Measurements from ENCODE around the gene CASKIN1. TPM values are rescaled to one million over a fixed set of nuclear protein-coding genes. Genes with fewer than 3 reads are reported as not detected.
A peak's percentile ranks its signal among the peaks of the same experiment; 100 is the strongest.

CASKIN1 gene
- total RNA-seq, 1 donor from 2014 or later, result 1.6 TPM

DNA sequence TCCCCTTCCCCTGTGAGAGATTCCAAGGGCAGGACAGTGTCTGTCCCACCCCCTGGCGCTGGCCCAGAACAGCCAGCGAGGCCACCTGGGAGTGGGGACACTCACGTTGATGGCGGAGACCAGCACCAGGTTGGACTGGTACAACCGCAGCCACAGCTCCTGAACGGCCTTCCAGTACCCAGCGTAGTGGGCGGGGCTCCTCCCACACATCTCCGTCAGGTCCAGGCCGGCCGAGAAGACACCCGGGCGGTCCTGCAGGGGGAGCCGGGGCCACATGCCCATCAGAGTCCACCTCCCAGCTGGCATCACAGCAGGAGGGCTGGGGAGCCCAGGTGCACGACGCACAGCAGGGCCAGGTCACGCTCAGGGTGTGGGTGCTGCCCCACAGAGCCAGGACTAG lies 47.9 kb upstream of the CASKIN1 start:
- peaks cover 9% of the 10 kb centered on the region for H3K36me3 Mint-ChIP-seq
- peak; percentile 22 for DNase-seq (ENCODE audit: low spot score)
- no peaks in the 10 kb centered on the region for H3K36me3 ChIP-seq
- H3K4me1 ChIP-seq, result no peaks in the 10 kb centered on the region
- H3K9me3 ChIP-seq (ENCODE audit: low read depth), result no peaks in the 10 kb centered on the region
- peaks cover 7% of the 10 kb centered on the region for H3F3A ChIP-seq (ENCODE audit: low read depth)
- H2AFZ ChIP-seq (replicated peaks), result no peak overlapping the region
- H3K9me3 Mint-ChIP-seq, result no peaks in the 10 kb centered on the region
- H3K4me3 Mint-ChIP-seq, result no peak overlapping the region
- H3K27me3 Mint-ChIP-seq (ENCODE audit: insufficient read depth, low read depth), result peaks cover 6% of the 10 kb centered on the region
- H3K27ac ChIP-seq, result no peak overlapping the region
- no peak overlapping the region for H3K4me2 ChIP-seq
- no peaks in the 10 kb centered on the region for H3K27me3 ChIP-seq
- H3K27ac Mint-ChIP-seq, result no peak overlapping the region
- H3K4me1 Mint-ChIP-seq, result no peaks in the 10 kb centered on the region
- H3K4me3 ChIP-seq, result no peak overlapping the region
- H3K9ac ChIP-seq, result no peak overlapping the region
- H3K79me2 ChIP-seq (ENCODE audit: low read depth), result peaks cover 24% of the 10 kb centered on the region
- no peak for TF ChIP-seq EZH2 (IDR thresholded peaks at IDR 0.05)
- TF ChIP-seq, protein P1, sequence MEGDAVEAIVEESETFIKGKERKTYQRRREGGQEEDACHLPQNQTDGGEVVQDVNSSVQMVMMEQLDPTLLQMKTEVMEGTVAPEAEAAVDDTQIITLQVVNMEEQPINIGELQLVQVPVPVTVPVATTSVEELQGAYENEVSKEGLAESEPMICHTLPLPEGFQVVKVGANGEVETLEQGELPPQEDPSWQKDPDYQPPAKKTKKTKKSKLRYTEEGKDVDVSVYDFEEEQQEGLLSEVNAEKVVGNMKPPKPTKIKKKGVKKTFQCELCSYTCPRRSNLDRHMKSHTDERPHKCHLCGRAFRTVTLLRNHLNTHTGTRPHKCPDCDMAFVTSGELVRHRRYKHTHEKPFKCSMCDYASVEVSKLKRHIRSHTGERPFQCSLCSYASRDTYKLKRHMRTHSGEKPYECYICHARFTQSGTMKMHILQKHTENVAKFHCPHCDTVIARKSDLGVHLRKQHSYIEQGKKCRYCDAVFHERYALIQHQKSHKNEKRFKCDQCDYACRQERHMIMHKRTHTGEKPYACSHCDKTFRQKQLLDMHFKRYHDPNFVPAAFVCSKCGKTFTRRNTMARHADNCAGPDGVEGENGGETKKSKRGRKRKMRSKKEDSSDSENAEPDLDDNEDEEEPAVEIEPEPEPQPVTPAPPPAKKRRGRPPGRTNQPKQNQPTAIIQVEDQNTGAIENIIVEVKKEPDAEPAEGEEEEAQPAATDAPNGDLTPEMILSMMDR (IDR thresholded peaks at IDR 0.05), result peak; percentile 12
- TF ChIP-seq EZH2phosphoT487 (IDR thresholded peaks at IDR 0.05), result no peak
- H4K20me1 ChIP-seq (ENCODE audit: low read depth), result peaks cover 10% of the 10 kb centered on the region

DNA sequence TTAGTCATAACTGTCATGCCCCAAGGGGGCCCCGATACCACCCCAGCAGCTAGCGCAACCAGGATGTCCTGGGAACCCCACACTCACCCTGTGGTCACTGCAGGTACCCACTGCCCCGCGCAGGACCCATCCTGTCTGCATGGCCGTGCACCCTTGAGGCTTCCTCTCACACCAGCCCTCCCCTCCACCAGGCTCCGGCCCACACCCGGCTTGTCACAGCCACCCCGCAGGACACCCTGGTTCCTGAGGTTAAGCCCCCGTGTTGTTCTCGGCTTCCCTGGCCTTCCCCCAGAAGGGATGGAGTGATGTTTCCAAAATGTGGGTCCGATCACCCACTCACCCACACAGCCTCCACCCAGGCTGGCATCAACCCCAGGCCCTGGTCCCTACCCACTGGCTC lies 47.4 kb upstream of the CASKIN1 start:
- H3K4me1 ChIP-seq, result peaks cover 2% of the 10 kb centered on the region
- H3F3A ChIP-seq (ENCODE audit: low read depth), result peaks cover 12% of the 10 kb centered on the region
- H3K27ac Mint-ChIP-seq, result no peak overlapping the region
- no peaks in the 10 kb centered on the region for H3K9me3 Mint-ChIP-seq
- H3K4me3 ChIP-seq, result no peak overlapping the region
- peaks cover 19% of the 10 kb centered on the region for H3K79me2 ChIP-seq (ENCODE audit: low read depth)
- H3K4me2 ChIP-seq, result no peak overlapping the region
- DNase-seq (ENCODE audit: low spot score), result no peak
- H2AFZ ChIP-seq (replicated peaks), result no peak overlapping the region
- H3K36me3 ChIP-seq, result no peaks in the 10 kb centered on the region
- no peaks in the 10 kb centered on the region for H3K9me3 ChIP-seq (ENCODE audit: low read depth)
- H3K36me3 Mint-ChIP-seq, result peaks cover 9% of the 10 kb centered on the region
- peaks cover 6% of the 10 kb centered on the region for H3K27me3 Mint-ChIP-seq (ENCODE audit: insufficient read depth, low read depth)
- no peak overlapping the region for H3K9ac ChIP-seq
- TF ChIP-seq, protein P1 (IDR thresholded peaks at IDR 0.05), result no peak
- no peak for TF ChIP-seq EZH2phosphoT487 (IDR thresholded peaks at IDR 0.05)
- TF ChIP-seq EZH2 (IDR thresholded peaks at IDR 0.05), result no peak
- H3K4me1 Mint-ChIP-seq, result no peaks in the 10 kb centered on the region
- peaks cover 15% of the 10 kb centered on the region for H4K20me1 ChIP-seq (ENCODE audit: low read depth)
- no peaks in the 10 kb centered on the region for H3K27me3 ChIP-seq
- no peak overlapping the region for H3K27ac ChIP-seq
- H3K4me3 Mint-ChIP-seq, result no peak overlapping the region

DNA sequence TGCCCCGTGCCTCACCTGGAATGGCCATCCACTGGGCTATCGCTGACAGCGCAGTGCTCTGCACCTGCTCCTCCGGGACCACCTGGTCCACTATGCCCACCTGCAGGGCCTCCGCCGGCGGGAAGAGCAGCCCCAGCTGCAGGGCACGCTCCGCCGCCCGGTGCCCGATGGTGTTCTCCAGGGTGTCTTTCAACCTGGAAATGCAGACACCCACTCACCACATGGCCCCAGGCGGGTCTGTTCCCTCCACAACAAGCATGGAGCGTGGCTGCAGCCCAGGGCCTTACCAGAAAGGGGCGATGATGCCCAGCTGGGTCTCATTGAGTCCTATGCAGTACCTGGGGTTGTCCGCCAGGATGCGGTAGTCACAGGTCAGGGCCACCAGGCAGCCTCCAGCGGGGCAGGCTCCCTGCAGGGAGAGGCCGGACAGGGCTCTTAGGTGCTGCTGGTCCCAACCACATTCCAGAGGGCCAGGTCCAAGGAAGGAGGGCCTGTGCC lies 46.7 kb upstream of the CASKIN1 start:
- Histone ChIP-seq H3K9me3 (ENCODE audit: low read depth) (no peaks in the 10 kb centered on the region), H2AFZ (replicated peaks) (no peak overlapping the region), H4K20me1 (ENCODE audit: low read depth) (peaks cover 22% of the 10 kb centered on the region), H3K79me2 (ENCODE audit: low read depth) (peaks cover 12% of the 10 kb centered on the region), H3K27me3 (peaks cover 5% of the 10 kb centered on the region), H3K4me1 (peaks cover 6% of the 10 kb centered on the region), H3K4me3 (no peak overlapping the region), H3K36me3 (no peaks in the 10 kb centered on the region), H3K27ac (no peak overlapping the region), H3F3A (ENCODE audit: low read depth) (peaks cover 17% of the 10 kb centered on the region), H3K9ac (no peak overlapping the region), H3K4me2 (no peak overlapping the region)
- TF ChIP-seq, protein P1 (IDR thresholded peaks at IDR 0.05), result peak; percentile 7
- TF ChIP-seq EZH2 (IDR thresholded peaks at IDR 0.05) (no peak), EZH2phosphoT487 (IDR thresholded peaks at IDR 0.05) (no peak)
- no peak for DNase-seq (ENCODE audit: low spot score)
- Mint-ChIP-seq H3K9me3 (no peaks in the 10 kb centered on the region), H3K27me3 (ENCODE audit: insufficient read depth, low read depth) (peaks cover 6% of the 10 kb centered on the region), H3K27ac (no peak overlapping the region), H3K36me3 (peaks cover 9% of the 10 kb centered on the region), H3K4me1 (no peaks in the 10 kb centered on the region), H3K4me3 (no peak overlapping the region)

Measured in neural progenitor cell (in vitro differentiated cells).